ENCODE results near the gene MOXD1. TPM values are rescaled to one million over a fixed set of nuclear protein-coding genes. Genes with fewer than 3 reads are reported as not detected.

Gene MOXD1
- polyA plus RNA-seq, 1 donor from 2014 or later: 14.7 TPM

DNA sequence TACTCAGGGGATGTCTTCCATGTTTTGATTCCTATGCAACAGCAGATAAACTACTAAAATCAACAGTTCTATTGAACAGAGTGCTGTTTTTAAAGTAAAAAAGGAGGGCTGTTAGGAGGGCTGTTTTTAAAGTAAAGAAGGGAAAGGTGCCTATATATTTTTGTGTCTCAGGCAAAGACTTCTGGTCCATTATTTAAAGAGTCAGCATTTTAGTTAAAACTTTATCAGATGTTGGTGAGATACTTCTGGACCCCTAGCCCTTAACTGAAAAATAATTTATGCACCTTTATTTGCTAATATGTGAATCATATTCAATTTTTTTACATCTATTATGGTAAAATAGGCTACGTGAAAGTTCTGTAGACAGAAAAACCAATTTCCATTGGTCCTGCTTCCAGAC lies 144.8 kb downstream of the MOXD1 start:
- Histone ChIP-seq H3F3A (ENCODE audit: insufficient read depth, low read length, poor library complexity, severe bottlenecking) (no peaks in the 10 kb centered on the region), H3K27me3 (ENCODE audit: insufficient read depth, low read depth, low read length) (peaks cover 5% of the 10 kb centered on the region), H3K9me3 (ENCODE audit: low read length) (no peaks in the 10 kb centered on the region), H3K9ac (ENCODE audit: low read length) (no peak overlapping the region), H3K9me2 (ENCODE audit: insufficient read depth, low read length) (no peaks in the 10 kb centered on the region), H3K27ac (ENCODE audit: low read length) (no peak overlapping the region), H3K4me2 (ENCODE audit: low read length) (no peak overlapping the region), H4K20me1 (ENCODE audit: insufficient read depth) (no peaks in the 10 kb centered on the region), H3K36me3 (ENCODE audit: insufficient read depth, low read length) (no peaks in the 10 kb centered on the region), H3K79me2 (replicated peaks; ENCODE audit: insufficient read depth, low read length) (no peaks in the 10 kb centered on the region), H2AFZ (ENCODE audit: low read depth, low read length) (no peak overlapping the region), H3K4me3 (ENCODE audit: low read length) (no peak overlapping the region)
- TF ChIP-seq POLR2AphosphoS5 (IDR thresholded peaks at IDR 0.05) (no peak), RAD21 (conservative IDR thresholded peaks at IDR 0.05) (no peak), SMC3 (conservative IDR thresholded peaks at IDR 0.05; ENCODE audit: poor library complexity) (no peak), TAF1 (IDR thresholded peaks at IDR 0.05; ENCODE audit: low read depth) (no peak)
- TF ChIP-seq, protein P1, sequence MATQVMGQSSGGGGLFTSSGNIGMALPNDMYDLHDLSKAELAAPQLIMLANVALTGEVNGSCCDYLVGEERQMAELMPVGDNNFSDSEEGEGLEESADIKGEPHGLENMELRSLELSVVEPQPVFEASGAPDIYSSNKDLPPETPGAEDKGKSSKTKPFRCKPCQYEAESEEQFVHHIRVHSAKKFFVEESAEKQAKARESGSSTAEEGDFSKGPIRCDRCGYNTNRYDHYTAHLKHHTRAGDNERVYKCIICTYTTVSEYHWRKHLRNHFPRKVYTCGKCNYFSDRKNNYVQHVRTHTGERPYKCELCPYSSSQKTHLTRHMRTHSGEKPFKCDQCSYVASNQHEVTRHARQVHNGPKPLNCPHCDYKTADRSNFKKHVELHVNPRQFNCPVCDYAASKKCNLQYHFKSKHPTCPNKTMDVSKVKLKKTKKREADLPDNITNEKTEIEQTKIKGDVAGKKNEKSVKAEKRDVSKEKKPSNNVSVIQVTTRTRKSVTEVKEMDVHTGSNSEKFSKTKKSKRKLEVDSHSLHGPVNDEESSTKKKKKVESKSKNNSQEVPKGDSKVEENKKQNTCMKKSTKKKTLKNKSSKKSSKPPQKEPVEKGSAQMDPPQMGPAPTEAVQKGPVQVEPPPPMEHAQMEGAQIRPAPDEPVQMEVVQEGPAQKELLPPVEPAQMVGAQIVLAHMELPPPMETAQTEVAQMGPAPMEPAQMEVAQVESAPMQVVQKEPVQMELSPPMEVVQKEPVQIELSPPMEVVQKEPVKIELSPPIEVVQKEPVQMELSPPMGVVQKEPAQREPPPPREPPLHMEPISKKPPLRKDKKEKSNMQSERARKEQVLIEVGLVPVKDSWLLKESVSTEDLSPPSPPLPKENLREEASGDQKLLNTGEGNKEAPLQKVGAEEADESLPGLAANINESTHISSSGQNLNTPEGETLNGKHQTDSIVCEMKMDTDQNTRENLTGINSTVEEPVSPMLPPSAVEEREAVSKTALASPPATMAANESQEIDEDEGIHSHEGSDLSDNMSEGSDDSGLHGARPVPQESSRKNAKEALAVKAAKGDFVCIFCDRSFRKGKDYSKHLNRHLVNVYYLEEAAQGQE (IDR thresholded peaks at IDR 0.05; ENCODE audit: borderline replicate concordance): no peak

DNA sequence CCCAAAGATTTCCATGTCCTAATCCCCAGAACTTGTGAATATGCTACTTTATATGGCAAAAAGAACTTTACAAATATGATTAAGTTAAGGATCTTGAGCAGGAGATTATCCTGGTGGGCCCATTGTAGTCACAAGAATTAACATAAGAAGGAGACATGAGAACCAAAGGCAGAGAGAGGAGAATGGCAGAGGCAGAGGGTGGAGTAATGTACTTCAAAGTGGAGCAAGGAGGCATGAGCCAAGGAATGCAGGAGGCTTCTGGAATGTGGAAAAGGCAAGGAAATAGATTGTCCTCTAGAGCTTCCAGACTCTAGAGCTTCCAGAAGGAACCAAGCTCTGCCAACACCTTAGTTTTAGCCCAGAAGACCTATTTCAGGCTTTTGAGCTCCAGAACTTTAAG lies 147.4 kb downstream of the MOXD1 start:
- no peaks in the 10 kb centered on the region for H3F3A ChIP-seq (ENCODE audit: insufficient read depth, low read length, poor library complexity, severe bottlenecking)
- no peaks in the 10 kb centered on the region for H3K36me3 ChIP-seq (ENCODE audit: insufficient read depth, low read length)
- no peaks in the 10 kb centered on the region for H3K9me3 ChIP-seq (ENCODE audit: low read length)
- H3K79me2 ChIP-seq (replicated peaks; ENCODE audit: insufficient read depth, low read length): no peaks in the 10 kb centered on the region
- H3K9ac ChIP-seq (ENCODE audit: low read length): no peak overlapping the region
- H2AFZ ChIP-seq (ENCODE audit: low read depth, low read length): no peak overlapping the region
- H4K20me1 ChIP-seq (ENCODE audit: insufficient read depth): no peaks in the 10 kb centered on the region
- TF ChIP-seq POLR2AphosphoS5 (IDR thresholded peaks at IDR 0.05) (no peak), TAF1 (IDR thresholded peaks at IDR 0.05; ENCODE audit: low read depth) (no peak), SMC3 (conservative IDR thresholded peaks at IDR 0.05; ENCODE audit: poor library complexity) (no peak), EP300 (conservative IDR thresholded peaks at IDR 0.05; ENCODE audit: poor library complexity, severe bottlenecking) (no peak), RAD21 (conservative IDR thresholded peaks at IDR 0.05) (no peak), EZH2 (IDR thresholded peaks at IDR 0.05; ENCODE audit: borderline replicate concordance, insufficient read depth, low read length, poor library complexity, severe bottlenecking) (no peak), MXI1 (conservative IDR thresholded peaks at IDR 0.05; ENCODE audit: poor library complexity, severe bottlenecking) (no peak)
- TF ChIP-seq, protein P1 (IDR thresholded peaks at IDR 0.05; ENCODE audit: borderline replicate concordance): no peak
- TF ChIP-seq, protein P2, sequence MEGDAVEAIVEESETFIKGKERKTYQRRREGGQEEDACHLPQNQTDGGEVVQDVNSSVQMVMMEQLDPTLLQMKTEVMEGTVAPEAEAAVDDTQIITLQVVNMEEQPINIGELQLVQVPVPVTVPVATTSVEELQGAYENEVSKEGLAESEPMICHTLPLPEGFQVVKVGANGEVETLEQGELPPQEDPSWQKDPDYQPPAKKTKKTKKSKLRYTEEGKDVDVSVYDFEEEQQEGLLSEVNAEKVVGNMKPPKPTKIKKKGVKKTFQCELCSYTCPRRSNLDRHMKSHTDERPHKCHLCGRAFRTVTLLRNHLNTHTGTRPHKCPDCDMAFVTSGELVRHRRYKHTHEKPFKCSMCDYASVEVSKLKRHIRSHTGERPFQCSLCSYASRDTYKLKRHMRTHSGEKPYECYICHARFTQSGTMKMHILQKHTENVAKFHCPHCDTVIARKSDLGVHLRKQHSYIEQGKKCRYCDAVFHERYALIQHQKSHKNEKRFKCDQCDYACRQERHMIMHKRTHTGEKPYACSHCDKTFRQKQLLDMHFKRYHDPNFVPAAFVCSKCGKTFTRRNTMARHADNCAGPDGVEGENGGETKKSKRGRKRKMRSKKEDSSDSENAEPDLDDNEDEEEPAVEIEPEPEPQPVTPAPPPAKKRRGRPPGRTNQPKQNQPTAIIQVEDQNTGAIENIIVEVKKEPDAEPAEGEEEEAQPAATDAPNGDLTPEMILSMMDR (IDR thresholded peaks at IDR 0.05; ENCODE audit: poor library complexity, severe bottlenecking): no peak
- no peaks in the 10 kb centered on the region for H3K9me2 ChIP-seq (ENCODE audit: insufficient read depth, low read length)
- no peak overlapping the region for H3K4me3 ChIP-seq (ENCODE audit: low read length)
- no peak overlapping the region for H3K27ac ChIP-seq (ENCODE audit: low read length)
- peaks cover 5% of the 10 kb centered on the region for H3K27me3 ChIP-seq (ENCODE audit: insufficient read depth, low read depth, low read length)
- no peak overlapping the region for H3K4me2 ChIP-seq (ENCODE audit: low read length)
